Activated naive CD4-positive, alpha-beta T cell treated with Interleukin-2 at 50 U/mL for 16 hours (primary cell): Measurements from ENCODE around the gene DCDC1.

Experiments
- DNase-seq: peaks from one replicate; pipeline ENCODE4 v3.0.0-alpha.2; 2020

DCDC1 gene

GRCh38 chr11:30895046-30895445 lies 474.5 kb downstream of the DCDC1 start:
- no peak for DNase-seq

GRCh38 chr11:30893318-30893717 lies 476.2 kb downstream of the DCDC1 start:
- no peak for DNase-seq

GRCh38 chr11:30889143-30889794 lies 480.3 kb downstream of the DCDC1 start:
- DNase-seq, result no peak

- no peak for DNase-seq
These were observed 490.1 kb downstream of the DCDC1 start for GRCh38 chr11:30879322-30880005.

GRCh38 chr11:30878400-30878799 lies 491.1 kb downstream of the DCDC1 start:
- no peak for DNase-seq

GRCh38 chr11:30876663-30877396 lies 492.7 kb downstream of the DCDC1 start:
- DNase-seq, result no peak

GRCh38 chr11:30876228-30876627 lies 493.3 kb downstream of the DCDC1 start:
- no peak for DNase-seq

- DNase-seq, result no peak
These were observed 493.7 kb downstream of the DCDC1 start for GRCh38 chr11:30875806-30876205.

GRCh38 chr11:30873924-30874610 lies 495.5 kb downstream of the DCDC1 start:
- DNase-seq, result no peak

- no peak for DNase-seq
These were observed 500.9 kb downstream of the DCDC1 start for GRCh38 chr11:30868626-30869081.

GRCh38 chr11:30863209-30863608 lies 506.3 kb downstream of the DCDC1 start:
- no peak for DNase-seq

- no peak for DNase-seq
These were observed 508.0 kb downstream of the DCDC1 start for GRCh38 chr11:30861531-30861930.

- DNase-seq, result no peak
These were observed 508.5 kb downstream of the DCDC1 start for GRCh38 chr11:30861064-30861463.

- no peak for DNase-seq
These were observed 509.4 kb downstream of the DCDC1 start for GRCh38 chr11:30860146-30860545.

- DNase-seq, result no peak
These were observed 509.9 kb downstream of the DCDC1 start for GRCh38 chr11:30859669-30860068.

- DNase-seq, result no peak
These were observed 514.0 kb downstream of the DCDC1 start for GRCh38 chr11:30855383-30856006.

GRCh38 chr11:30853439-30853838 lies 516.1 kb downstream of the DCDC1 start:
- DNase-seq, result no peak

- no peak for DNase-seq
These were observed 516.9 kb downstream of the DCDC1 start for GRCh38 chr11:30852645-30853044.

GRCh38 chr11:30852091-30852490 lies 517.4 kb downstream of the DCDC1 start:
- DNase-seq, result no peak

- DNase-seq, result no peak
These were observed 532.3 kb downstream of the DCDC1 start for GRCh38 chr11:30837252-30837651.

GRCh38 chr11:30832831-30833230 lies 536.7 kb downstream of the DCDC1 start:
- DNase-seq, result no peak

- DNase-seq, result no peak
These were observed 538.9 kb downstream of the DCDC1 start for GRCh38 chr11:30830681-30831080.

GRCh38 chr11:30826911-30827310 lies 542.6 kb downstream of the DCDC1 start:
- no peak for DNase-seq
